DMS79 (cell line): ENCODE results near the gene KCNH1.

ENCODE experiments used
- DNase-seq: peaks from one replicate; lab custom pipeline; 2025; lab: John Stamatoyannopoulos, UW

Gene KCNH1

DNA sequence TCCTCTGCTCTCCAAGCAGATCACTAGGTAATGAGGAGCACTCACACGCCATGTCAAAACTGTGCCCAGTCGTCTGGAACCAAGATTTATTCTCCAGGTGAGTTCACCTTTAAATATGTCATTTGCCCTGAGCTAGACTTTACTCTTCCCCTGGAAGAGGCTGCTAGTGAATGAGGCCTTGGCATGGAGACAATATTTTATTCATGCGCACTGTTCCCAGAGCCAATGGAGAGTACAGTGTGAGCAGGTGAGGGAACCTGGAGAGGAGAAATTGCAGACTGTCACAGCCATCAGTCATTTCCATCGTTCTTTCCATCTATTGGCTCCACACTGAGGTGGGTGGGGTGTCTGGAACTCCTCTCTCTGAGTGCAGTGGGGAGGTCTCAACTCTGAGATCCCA lies 333.6 kb downstream of the KCNH1 start:
- DNase-seq = peak; percentile 95

DNA sequence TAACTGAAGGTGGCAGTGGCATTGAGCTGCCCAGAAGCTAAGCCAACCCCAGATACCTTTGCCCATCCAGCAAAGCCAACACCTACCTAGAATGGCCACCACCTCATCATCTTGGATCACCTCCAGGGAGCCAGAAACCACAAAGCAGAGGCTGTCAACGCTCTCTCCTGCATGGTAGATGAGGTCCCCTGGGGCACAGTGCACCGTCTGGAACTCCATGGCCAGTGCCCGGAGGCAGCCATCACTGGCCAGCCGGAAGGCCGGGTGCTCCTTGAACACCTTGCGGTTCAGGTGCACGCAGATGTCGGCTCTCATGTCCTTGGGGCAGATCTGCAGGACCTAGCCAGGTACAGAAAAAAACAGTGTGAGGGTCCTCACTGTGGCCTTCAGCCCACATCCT lies 336.5 kb downstream of the KCNH1 start:
- DNase-seq = no peak

DNA sequence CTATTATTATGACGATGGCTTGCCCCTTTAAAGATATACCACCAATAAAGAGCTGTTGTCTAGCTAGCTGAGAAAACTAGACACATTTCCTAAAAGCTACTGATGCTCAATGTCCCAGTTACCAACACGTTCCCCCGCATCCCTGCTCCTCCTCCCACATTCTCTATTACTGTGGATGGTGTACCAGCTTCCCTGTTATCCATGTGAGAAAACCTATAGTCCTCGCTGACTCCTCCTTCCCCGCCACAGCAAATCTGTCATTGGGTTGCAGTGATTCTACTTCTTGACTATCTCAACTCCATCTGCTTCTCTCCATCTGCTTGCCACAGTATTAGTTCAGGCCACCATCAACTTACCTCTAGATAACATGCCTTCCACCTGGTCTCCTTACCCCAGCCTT lies 337.5 kb downstream of the KCNH1 start:
- no peak for DNase-seq

DNA sequence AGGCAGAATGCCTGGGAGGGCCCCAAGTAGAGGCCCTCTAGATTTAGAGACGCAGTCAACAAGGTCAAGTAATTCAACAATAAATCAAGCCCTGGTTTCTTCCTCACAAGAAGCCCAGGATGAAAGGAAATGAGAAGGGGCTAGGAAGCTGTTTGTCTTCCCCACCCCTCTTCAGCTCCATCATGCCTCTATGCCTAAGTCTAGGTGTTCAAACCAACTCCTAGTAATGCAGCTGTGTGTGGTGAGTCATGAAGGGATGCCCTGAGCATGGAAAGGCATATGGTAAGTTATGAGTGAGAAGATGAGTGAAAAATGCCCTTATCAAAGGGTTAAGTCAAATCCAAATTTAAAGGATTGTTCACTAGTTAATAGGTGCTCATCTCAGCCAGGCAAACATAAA lies 339.5 kb downstream of the KCNH1 start:
- DNase-seq = no peak

DNA sequence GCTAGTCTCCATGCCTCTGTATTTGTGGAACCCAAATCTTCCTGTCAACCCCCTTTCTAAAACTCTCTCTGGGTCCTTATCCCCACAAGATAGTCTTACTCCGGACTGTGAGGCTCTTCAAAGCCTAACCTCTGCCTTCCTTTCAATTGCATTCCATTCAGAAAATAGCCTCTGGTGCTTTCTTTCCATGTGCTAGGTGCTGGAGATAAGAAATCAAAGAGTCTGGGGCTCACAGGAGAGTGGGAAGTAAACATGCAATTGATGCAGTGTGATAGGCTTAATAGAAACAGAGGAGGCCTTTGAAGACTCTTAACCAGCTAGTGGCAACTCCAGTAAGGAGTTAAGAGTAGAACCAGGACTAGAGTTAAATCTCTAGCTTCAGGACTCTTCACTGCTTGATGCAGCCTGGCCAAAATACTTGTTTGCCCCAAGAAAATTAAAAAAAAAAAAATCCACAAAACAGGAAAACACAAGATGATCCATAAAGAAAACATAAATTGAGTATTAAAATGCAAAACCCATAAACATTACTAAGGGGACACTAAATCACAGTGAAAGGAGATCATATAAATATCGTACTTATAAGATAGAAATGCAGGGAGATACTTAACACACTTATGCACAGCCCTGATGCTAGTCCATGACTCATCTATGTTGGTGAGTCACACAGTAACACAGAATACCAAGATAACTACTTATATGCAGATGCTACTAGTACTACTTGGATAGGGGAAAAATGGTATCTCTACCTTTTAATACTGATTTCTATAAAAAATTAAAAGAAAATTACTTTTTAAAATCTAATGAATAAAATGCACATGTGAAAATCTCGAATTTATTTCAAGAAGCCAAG lies 341.5 kb downstream of the KCNH1 start:
- DNase-seq = no peak

DNA sequence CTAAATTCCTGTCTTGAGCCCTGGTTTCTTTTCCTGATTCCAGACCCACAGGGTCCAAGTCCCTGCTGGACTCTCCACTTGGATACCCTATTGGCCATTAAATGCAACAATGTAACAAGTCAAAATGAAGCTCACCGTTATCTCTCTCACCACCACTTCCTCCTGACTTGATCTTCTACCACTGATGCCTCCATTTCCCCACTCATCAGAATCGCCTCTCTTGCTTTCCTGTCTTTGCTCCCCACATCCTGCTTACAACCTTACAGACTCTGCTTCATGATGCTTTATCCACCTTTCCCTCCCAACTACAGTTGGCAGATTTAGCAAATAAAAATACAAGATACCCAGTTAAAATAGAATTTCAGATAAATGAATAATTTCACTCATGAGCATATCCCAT lies 343.8 kb downstream of the KCNH1 start:
- DNase-seq = no peak

DNA sequence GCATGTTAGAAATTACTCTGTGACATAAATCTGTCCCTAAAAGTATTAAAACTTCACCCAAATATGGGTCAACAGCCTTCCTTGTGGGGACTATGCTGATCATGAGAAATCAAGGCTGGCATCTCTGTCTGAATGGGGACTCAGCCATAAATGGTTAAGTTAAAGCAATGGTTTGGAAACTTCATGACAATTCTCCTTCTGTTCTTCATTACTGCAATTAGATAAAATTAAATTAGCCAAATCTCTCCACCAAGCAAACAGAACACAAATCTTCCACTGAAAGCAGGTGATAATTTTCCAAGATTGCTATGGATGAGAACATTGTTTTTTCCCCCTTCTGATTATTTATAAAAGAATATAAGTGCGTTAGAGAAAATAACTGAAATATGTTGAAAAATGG lies 346.1 kb downstream of the KCNH1 start:
- no peak for DNase-seq

DNA sequence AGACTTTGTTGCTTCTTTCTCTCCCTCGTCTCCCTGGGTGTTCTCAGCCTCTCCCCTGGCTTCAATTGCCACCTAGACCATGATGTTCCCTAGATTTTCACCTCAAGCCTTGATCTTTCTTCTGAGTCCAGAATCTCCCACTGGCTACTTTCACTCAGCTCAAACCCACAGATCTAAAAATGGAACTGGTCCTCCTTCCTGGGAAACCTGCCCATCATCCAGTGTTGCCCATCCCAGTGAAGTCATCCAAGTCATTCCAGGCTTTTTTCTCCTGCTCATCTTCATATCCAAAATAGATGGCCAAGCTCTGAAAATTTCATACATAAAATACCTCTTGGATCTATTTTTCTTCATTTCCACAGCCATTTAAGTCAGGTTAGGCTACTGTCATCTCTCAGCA lies 347.4 kb downstream of the KCNH1 start:
- no peak for DNase-seq

DNA sequence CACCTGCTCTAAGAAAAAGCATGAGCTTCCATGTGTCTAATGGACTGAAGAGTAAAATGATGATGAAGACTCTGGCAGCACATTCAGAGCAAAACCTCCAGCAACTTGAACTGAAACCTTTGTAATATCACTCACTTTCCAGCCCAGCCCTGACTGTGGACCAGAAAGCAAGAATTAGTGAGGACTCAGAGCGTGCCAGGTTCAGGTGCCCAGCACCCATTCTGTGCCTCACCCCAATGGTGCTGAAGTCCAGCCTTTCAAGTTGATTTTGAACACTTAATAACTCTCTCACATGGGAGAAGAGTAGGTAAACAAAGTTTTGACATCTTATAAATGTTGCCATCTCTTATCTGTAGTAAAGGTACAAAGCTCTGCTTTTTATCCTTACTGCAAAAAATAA lies 350.0 kb downstream of the KCNH1 start:
- no peak for DNase-seq

DNA sequence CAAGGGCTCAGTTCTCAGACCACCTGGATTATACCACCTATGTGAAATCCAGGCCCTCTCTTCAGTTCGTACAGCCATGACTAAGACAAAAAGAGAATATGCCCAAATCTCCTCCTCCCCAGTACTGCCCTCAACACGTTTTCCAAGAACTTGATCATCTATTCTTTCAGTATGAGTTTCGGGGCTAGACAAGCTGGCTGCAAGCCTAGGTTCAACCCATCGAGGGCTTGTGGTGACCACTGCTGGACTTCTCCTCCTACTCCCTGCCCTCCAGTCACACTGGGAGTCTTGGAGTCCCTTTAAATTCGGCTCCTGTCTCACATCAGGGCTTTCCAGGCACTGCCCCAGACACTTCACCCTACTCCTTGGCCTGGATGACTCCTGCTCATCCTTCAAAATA lies 352.3 kb downstream of the KCNH1 start:
- DNase-seq = no peak

DNA sequence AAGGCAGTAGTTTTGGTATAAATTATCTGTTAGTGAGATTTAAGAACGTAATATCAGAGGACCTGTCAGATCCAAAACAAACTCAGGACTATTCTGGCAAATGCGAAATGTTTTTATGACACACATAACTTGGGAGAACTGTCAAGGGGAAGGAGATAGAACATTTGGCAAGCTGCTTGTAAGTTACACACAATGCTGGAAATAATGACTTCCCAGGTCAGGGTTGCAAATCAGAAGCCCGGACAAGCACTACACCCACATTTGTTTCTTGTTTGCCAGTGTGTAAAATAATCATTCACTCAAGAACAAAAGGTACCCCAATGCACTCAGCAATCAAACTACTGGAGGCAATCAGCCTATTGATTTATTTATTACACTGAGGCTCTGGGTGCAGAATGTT lies 354.7 kb downstream of the KCNH1 start:
- DNase-seq = no peak

DNA sequence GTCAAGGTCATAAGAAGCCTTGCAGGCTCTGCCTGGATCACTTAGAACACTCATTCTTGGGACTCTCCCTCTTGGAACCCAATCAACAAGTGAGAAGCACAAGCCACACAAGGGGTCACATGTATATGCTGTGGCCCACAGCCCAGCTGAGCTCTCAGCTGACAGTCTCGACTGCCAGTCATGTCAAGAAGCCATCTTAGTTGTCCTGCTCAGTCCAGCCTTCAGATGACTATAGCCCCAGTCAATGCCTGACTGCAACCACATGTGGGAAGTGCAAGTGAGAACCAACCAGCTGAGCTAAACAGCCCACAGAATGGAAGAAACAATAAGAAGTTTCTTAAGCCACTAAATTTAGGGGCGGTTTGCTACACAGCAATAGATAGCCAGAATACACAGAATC lies 356.0 kb downstream of the KCNH1 start:
- DNase-seq = no peak

DNA sequence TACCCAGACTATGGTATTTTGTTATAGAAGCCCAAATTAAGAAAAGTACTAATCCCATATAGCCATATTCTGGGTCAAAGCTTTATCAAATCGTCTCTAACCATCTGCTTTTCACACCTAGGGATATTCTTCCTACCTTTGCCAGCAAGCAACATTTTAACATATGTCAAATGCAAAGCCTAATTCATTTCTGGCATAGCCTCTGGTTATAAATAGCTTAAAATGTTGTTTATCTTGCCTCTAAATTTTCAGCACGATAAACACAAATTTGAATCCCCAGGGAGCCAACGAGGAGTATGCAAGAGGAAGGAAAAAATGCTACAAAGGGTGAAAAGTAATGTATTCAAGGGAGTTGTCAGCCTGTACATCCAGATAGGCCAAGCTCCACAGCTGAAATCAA lies 357.2 kb downstream of the KCNH1 start:
- no peak for DNase-seq

DNA sequence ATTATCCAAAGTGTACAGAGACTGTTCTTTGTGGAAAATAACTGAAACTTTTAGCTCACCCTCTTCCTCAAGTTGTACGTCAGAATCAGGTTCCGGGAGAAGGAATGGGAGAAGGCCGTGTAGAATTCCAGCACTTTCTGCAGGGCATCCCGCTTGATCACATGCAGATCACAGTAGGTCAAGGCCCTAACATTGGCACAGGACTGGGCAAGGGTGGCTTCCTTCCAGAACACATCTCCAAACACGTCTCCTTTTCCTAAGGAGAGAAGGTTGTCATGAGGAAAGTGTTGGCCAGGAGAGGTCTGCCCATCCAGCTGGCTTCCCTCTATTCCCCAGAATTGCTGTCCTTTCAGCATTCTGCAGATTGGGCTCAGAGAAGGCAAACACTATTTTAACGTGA lies 358.7 kb downstream of the KCNH1 start:
- DNase-seq = no peak

DNA sequence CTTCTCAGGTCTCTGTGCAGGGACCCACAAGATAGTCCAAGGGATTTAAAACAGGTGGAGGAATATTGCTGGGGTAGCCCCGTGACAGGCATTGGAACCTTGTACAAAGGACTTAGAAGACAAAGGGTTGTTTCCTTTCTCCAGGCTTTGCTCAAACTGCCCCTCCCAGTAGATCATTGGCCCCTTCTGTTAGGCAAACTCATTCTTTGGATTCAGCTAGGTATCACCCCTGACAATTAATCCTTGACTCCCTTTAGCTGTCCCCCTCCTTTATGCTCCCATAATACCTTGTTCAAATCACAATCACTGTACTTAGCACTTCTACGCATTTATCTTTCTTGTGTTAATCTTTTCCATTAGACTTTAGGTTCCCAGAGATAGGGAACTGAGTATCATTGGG lies 360.5 kb downstream of the KCNH1 start:
- no peak for DNase-seq

DNA sequence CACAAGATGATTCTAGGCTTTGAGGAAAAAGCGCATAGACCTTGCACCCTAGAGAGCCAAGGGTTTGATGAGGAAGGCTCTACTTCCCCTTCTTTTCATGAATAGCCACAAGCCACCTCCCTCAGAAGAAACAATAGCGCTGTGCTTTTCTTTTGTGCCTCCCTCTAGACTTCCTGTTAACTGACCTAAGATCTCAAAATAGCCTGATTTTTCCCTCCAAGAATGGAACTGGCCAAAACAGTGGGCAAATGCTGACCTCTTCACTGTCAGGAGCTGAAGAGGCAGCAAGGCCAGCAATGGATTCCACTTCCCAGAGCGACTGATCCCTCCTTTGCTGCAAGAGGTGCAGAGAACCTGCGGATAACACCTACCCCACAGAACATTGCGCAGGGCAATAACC lies 362.8 kb downstream of the KCNH1 start:
- DNase-seq = no peak

DNA sequence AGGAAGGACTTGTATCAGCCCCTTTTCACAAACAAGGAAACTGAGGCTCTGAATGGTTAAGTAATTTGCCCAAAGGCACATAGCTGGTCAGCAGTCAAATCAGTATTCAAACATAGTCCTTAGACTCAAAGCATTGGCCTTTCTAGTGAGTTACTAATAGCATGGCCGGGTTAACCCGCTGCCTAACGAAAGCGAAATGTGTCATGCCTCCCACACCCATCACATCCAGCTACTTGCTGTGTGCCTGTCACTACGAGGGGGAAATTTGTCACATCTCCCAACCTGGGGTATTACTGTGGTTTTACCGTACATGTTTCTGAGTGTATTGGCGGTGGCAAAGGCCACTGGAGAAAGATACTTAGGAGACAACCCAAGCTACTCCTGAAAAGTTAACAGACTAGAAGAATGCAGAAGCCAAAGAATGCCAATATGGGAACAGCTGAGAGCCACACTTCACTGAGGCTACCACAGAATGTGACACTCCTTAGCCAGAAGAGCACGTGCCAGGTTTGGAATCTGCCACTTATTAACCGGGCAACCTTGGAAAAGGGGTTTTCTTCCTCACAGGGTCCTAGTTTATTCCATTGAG lies 363.5 kb downstream of the KCNH1 start:
- DNase-seq = no peak

DNA sequence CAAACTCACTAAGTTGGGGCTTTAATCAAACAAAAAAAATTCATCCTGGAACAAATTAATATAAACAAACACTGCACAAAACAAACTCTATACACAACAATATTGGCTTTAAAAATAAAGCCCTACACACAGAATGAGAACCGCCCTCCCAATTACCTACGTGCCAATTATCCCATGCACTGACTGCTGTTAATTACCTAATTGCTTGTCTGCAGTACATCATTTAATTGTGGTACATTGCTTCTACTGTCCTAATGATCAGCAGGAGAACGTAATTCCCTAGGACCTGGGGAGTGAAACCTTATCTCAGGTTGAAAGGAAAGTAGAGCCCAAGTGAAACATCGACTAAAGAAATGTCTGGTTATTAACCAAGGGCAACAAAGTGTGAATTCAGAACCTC lies 364.5 kb downstream of the KCNH1 start:
- DNase-seq = no peak

DNA sequence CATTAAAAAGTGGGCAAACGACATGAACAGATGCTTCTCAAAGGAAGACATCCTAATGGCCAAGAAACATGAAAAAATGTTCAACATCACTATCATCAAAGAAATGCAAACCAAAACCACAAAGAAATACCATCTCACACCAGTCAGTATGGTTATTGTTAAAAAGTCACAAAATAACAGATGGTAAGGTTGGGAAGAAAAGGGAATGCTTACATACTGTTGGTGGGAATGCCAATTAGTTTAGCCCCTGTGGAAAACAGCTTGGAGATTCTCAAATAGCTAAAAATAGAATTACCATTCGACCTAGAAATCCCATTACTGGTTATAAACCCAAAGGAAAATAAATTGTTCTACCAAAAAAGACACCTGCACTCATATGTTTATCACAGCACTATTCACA lies 369.4 kb downstream of the KCNH1 start:
- no peak for DNase-seq

DNA sequence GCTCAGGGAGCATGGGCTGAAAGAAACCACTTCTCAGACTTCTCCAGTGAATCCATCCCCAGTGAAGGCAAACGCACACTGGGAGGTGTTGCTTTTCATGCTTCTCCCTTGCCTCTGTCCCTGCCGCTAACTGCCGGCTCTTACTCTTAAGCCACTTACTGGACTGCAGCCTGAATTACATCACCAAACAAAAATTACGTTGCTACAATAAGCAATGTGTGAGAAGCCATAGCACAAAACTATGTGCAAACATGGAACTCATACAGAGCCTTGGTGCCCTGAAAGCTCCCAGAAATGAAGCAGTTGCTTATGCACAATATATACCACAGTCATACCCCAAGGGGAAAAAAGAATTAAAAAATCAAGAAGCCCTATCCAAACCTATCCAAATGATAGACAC lies 375.2 kb downstream of the KCNH1 start:
- no peak for DNase-seq

DNA sequence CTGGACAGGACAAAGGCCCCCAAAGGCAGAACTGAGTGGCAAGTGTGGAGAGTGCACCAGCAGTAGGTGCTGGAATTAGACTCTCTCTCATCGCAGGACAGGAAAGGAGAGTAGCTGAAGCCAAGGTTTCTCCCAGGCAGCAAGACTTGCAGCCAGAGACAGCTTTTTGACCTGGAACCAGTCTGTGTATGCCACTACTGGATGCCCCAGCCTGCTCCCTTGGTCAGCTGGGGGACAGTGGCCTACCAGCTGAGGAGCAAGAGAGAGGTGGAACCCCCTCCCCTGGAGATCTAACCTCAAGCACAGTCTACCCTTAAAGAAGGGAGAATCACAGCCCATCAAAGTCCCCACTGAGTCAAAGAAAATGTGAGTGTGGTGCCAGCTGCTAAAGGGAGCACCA lies 375.7 kb downstream of the KCNH1 start:
- no peak for DNase-seq

DNA sequence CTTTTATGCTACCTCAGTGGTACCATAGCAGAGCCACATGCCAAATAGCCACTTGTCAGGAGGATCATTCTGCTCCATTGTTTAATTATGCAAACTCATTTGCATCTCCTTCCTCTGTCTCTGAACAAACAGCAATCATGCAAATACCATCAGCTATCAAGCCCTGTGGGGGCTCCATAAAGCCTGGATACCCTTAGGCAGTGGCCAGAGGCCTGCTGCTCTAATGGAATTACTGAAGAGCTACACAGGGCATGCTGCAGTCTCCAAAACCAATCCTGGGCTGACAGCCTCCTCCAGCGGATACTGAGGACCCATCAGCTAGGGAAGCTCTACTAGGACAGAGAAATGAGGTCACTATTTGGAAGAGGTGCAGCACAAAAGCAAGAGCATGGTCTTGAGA lies 376.3 kb downstream of the KCNH1 start:
- no peak for DNase-seq

DNA sequence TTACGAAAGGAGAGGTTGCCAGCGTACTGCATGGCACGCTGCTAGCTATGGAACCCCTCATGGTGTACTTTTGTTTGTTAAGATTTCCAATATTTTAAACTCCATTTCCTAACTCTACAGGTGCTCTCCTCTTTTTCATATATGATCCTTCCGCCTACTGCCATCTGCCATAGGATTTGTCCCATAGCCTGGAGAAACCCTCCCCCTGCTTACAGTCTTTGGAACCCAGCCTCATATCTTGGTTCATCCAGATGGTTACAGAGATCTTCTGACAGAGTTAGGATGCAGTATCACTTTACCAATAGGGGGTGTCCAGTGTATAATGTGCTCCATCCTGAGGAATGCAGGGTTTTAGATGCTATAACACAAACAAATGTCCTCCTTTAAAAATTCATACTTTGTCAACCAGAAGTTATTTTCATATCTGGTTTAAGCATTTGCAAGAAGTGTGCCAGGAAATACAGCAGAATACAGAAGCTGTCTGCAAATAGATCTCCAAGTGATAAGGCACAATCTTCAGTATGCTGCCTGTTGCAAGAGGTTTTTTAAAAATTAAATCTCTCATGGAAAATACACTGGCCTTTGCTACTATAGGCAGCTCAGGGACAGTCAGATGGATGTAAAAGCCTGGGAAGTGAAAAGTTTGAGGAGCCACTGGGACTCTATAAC lies 377.8 kb downstream of the KCNH1 start:
- no peak for DNase-seq
